Cardiac septum (tissue), 1 donor: ENCODE data around the gene SCIMP. TPM values are rescaled to one million over a fixed set of nuclear protein-coding genes. Genes with fewer than 3 reads are reported as not detected.
"Not testable (repeated sequence)": the region's sequence is repeated elsewhere in the genome, so short reads cannot be mapped to it uniquely, and the experiment has no call there.

ENCODE experiments used
- DNase-seq: peaks from one replicate; pipeline ENCODE4 v3.0.0-alpha.2; 2020; ENCODE audit warnings: low spot score
- intact Hi-C: fragments of 100-400 bp; cut with DNase I; formaldehyde crosslinking; loops from one replicate; pipeline ENCODE4 v1.14.0; 2022
- total RNA-seq: library from RNA; stranded (reverse); fragmentation: NEBNext Ultra II Directional; extraction: Animal tissue kit (Norgen Biotek cat#: 25700); gene quantifications from one replicate; pipeline ENCODE4 v1.2.1, GENCODE V29; 2021
- donor health status: DM: no; HTN: no; CAD: no.

The SCIMP gene
- total RNA-seq, 1 donor from 2014 or later, result 0.62 TPM

DNA sequence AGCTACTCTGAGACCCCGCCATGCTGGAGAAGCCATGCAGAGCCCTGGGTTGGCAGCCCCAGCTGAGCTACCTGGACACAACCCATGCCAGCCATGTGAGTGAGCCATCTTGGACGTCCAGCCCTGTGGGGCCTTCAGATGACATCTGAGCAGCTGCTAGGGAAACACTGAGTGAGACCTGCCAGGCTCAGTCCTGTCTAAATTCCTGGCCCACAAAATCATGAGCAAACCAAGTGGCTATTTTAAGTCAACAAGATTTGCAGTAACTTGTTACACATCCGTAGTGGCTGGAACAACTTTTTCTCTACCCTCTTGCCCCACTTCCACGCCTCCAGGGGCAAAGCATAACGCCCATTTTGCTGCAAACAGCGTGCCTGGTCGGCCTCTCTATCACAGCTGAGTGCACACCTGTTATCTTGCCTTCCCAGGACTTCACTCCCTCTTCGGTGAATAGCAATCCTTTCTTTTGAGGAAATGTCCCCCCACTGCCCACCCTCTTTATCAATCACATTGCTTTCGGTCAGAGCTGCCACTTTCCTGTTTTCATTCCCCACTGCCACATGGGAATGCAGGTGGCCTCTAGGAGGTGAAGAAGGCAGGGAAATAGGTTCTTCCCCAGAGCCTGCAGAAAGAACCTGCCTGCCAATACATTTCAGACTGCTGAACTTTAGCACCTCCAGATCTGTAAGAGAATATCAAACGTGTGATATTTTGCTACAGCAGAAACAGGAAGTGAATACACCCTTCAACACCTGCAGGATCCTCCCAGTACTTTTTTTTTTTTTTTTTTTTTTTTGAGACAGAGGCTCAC is 7.4 kb upstream of the SCIMP start:
- intact Hi-C loops, result loop anchor here (10.0 kb wide), 1 partner anchor 193 kb away; the partner anchor contains the start of gene C1QBP

DNA sequence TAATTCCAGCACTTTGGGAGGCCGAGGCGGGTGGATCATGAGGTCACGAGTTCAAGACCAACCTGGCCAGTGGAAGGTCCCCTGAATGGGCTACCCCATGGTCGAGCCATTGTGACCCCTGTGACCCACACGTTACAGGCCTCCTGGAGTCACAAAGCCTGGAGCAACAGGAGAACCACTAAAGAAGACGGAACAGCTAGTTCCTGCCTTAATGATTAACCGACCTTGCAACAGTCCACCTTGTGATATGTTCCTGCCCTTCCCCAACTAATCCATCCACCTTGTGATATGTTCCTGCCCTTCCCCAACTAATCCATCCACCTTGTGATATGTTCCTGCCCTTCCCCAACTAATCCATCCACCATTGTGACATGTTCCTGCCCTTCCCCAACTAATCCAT is 5.1 kb upstream of the SCIMP start:
- intact Hi-C loops, result loop anchor here (10.0 kb wide), 1 partner anchor 195 kb away; the partner anchor contains the start of gene C1QBP
- DNase-seq, result not testable (repeated sequence)

More for the DNA sequence above, 7.4 kb upstream of the SCIMP start:
- DNase-seq, result no peak

DNA sequence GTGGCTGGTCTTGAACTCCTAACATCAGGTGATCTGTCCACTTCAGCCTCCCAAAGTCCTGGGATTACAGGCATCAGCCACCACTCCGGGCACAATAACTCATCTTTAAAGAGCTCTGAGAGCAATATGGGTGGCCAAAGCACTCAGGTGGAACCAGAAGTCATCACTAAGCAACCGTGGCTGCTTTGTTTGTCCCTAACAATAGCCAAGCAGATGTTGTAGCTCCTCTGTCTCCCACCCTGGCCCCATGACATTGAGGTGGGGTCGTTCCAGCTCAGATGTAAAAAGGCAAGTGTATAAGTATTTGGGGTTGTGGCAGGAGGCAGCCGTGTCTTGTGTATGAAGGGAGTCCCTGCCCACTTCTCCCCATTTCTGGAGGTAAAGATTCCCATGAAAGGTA is 3.7 kb upstream of the SCIMP start:
- intact Hi-C loops, result no loop called here
- DNase-seq, result no peak

DNA sequence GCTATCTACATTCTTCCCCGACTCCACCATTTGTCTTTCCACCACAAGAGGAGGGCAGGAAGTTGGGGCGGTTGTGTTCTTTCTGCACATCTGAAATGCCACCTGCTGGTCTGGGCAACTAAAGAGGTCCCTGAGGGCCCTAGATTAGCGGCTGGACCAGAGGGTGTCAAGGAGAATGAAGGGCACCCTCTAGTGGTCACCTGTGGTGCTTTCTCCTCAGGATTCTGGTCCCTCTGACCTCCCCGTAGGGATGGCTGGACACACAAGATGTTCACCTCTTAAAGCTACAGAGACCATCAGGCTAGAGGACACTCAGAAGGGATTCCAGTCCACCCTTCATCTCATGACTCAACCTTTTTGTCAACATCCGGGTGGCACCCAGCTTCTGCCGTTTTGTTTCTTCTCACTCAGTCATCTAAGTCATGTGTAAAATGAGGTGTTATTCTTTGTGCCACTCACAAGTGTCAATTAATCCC is 2.9 kb upstream of the SCIMP start:
- intact Hi-C loops, result no loop called here
- DNase-seq, result no peak

DNA sequence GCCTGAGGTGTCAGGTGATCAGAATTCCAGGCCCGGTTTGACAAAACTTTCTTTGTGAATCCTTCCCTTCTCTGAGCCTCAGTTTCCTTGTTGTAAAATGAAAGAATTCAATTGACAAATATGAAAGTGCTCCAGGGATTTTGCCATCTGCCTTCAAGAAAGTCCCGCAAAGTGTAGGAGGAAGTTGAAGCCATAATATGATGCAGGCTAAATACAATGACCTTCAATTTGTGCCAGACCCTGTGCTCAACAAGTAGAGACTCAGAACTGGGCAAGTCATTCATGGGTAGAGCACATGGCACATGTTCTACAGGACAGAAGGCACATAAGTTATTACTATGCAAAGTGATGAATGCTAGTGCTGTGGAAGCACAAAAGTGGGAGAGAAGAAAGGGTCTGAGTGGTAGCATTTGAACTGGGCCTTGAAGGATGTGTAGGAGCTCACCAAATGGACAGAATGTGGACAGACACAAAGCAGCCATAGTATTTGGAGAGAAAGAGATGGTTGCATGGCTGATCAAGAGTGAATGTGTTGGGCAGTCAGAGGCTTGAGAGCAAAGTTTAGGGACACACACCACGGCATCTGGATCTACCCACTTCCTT is 2.4 kb upstream of the SCIMP start:
- no peak for DNase-seq
- intact Hi-C loops, result no loop called here

DNA sequence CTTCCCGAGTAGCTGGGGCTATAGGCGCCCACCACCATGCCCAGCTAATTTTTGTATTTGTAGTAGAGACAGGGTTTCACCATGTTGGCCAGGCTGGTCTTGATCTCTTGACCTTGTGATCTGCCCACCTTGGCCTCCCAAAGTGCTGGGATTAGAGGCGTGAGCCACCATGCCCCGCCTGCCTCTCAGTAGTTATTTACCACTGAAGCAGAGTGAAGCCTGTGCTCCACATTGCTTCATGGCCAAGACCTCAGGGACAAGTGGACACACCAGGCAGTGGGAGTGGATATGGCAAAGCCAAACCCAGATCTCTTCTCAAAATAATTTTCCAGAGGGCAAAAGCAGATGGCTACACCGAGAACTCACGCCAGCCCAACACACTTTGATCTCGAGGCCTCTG is 1.2 kb downstream of the SCIMP start:
- intact Hi-C loops, DNase-seq: not testable (repeated sequence)

DNA sequence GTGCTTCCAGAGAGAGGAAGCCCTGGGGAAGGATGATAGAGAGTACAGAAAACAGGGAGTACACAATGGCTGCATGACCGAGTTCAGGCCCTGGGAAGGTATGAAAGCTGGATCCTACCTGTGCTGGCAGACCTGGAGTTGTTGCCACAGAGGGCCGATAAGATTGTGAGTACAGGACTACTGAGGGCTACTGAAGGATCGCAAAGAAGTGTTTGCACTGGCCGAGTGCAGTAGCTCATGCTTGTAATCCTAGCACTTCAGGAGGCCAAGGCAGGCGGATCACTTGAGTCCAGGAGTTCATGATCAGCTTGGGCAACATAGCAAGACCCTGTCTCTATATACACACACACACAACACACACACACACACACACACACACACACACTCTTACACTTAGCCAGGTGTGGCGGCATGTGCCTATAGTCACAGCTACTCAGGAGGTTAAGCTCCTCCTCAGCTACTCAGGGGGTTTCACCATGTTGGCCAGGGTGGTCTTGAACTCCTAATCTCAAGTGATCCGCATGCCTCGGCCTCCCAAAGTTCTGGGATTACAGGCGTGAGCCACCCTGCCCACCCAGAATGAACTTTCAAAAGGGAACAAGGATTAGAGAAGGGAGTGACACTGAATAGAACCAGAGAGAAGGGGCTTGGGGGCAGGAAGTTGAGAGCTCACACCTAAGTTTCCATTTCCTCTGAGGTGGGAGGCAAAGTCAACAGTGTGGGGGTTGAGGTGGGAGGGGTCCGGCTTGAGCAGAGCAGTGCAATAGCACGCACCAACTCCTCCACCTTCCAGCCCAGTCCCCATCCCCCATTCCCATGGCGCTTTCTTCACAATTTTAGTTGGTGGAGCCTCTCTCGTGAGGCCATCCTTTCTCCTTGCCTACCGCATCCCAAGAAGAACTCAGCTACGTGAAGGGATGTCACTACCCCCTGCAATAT is 7.5 kb downstream of the SCIMP start:
- DNase-seq, result no peak
- intact Hi-C loops, result no loop called here

DNA sequence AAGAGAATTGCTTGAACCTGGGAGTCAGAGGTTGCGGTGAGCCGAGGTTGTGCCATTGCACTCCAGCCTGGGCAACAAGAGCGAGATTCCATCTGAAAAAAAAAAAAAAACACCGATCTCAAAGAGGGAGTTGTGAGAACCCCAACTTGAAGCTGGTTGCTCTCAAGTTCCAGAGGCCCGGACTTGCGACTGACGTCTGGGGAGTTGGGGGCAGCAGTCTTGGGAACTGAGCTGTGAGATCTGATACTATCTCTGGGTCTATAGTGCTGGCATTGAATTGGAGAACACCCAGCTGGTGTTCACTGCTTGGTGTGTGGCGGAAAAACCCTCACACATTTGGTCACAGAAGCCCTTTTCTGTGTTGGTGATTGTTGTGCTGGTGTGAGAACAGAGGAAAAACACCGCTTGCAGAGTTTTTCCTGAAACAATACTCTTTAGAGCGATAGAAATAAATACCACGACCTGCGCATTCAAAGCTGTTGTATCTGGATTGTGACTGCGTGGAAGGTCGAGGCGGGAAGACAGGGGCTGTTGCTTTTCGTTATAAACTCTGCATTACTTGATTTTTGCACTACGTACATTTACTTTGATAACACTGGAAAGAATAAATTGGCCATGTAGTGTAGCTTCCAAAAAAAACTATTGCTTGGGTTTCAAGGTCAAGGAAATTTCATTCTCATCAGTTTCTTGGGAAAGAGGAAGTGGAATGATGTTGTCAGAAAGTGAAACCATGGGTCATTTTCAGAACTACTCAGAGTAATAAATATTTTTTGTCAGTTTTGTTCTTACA is 8.8 kb downstream of the SCIMP start:
- no peak for DNase-seq
- intact Hi-C loops, result no loop called here

DNA sequence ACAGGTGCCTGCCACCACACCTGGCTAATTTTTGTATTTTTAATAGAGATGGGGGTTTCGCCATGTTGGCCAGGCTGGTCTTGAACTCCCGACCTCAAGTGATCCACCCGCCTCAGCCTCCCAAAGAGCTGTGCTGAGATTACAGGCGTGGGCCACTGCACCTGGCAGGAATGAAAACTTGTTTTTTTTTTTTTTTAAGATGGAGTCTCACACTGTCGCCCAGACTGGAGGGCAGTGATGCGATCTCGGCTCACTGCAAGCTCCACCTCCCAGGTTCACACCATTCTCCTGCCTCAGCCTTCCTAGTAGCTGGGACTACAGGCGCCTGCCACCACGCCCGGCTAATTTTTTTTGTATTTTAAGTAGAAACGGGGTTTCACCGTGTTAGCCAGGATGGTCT is 12.7 kb downstream of the SCIMP start:
- intact Hi-C loops, DNase-seq: not testable (repeated sequence)

DNA sequence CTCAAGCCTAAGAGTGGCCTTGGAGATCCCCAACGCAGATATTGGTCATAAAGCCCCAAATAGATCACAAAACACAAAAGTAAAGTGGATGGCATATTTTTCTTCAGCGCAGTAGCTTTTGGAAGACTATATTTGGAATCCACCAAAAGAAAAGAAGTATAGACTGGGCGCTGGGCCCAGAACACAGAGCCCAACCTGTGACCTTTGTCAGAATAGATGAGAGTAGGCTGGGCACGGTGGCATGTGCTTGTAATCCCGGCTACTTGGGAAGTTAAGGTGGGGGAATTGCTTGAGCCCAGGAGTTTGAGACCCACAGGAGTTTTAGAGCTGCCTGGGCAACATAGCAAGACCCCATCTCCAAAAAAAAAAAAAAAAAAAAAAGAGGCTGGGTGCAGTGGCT is 14.6 kb downstream of the SCIMP start:
- DNase-seq, result no peak

DNA sequence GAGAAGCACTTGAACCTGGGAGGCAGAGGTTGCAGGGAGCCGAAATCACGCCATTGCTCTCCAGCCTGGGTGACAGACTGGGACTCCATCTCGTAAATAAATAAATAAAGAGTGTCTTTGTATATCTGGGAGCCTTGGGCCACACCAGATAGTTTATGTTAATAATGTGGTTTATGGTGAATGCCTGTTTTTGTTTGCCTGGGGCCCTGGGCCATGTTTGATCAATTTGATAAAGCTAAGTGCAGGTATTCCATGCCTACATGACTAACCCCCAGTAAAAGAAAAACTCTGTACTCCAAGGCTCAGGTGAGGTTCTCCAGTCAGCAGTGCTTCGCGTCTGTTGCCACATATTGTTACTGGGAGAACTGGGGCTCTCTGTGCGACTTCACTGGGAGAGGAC is 15.1 kb downstream of the SCIMP start:
- no peak for DNase-seq
- intact Hi-C loops, result no loop called here

More for the DNA sequence above, 14.6 kb downstream of the SCIMP start:
- intact Hi-C loops, result no loop called here

DNA sequence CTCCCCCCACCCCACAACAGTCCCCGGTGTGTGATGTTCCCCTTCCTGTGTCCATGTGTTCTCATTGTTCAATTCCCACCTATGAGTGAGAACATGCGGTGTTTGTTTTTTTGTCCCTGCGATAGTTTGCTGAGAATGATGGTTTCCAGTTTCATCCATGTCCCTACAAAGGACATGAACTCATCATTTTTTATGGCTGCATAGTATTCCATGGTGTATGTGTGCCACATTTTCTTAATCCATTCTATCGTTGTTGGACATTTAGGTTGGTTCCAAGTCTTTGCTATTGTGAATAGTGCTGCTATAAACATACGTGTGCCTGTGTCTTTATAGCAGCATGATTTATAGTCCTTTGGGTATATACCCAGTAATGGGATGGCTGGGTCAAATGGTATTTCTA is 17.1 kb downstream of the SCIMP start:
- intact Hi-C loops, DNase-seq: not testable (repeated sequence)

DNA sequence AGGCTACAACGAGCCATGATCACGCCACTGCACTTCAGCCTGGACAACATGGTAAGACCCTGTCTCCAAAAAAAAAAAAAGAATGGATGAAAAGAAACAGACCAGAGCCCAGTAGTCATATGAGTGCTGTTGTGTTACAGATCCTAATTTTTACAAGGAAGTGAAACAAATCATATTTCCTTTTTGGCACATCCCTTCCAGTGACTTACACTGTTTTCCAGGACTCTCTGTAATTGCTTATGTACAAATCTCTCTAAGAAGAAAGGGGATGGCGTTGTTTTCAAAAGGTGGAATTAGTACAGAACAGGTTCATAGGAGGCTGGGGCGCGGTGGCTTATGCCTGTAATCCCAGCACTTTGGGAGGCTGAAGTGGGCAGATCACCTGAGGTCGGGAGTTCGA is 23.2 kb downstream of the SCIMP start:
- no peak for DNase-seq
- intact Hi-C loops, result no loop called here

DNA sequence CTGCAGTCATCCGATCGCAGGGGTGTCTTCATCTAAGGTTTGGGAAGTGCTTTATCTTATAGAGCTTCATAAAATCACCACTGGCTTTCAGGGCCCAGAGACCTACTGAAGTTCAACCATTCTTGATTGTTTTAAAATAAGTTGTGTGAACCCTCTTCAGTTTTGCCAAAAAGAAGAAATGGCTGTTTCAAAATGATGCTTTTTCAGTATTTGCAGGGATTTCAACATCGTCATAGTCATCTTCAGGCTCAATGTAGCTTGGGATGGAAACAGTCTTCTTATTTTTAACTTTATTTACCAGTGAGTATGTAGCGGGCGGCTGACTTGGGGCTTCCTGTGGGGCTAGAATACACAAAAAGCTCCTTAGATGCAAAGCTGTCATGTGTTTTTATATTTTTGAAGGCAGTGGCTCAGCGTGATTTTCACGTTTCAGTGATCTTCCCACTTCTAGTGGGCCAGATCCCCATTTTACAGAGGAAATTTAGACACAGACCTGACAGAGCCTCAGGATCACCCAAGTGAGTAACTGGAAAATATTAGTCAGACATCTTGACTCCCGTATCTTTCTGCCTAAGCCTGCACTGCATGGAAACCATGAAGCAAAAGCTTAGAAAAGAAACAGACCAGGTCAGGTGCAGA is 23.9 kb downstream of the SCIMP start:
- intact Hi-C loops, result no loop called here
- no peak for DNase-seq

DNA sequence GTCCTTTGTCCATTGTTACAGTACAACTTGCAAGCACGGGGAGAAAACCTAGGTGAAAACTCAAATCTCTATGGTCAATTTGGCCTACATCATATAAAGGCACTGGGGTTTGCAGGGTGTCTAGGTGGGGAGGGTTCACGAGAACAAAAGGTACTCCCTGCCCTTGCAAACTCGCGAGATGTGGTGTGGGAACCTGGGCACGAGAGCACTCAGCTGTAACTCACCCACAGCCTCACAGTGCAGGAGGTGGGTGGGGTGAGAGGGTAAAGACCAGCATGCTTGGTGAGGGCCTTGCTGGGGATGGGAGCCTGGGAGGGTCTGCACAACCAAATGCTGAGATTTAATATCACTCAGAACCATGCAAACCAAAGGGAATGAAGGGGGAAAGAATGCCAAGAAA is 24.6 kb downstream of the SCIMP start:
- no peak for DNase-seq
- intact Hi-C loops, result no loop called here

DNA sequence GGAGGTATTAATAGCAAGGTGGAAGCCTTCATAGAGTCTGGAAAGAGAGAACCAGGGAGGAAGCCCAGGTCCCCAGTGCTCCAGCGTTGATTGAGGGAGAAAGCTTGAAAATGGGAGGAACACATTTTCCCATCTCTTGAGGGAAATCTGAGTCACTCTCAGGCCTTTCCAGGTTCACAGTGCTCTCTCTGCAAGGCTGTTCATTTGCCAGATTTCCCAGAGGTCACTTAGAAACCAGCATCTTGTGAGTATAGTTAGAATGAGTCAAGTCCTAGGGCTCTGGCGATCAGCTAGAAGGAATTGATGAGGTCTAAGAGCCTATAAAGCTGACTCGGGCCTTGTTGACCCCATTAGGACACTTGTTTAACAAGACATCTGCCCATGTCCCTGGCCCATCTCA is 25.3 kb downstream of the SCIMP start:
- no peak for DNase-seq
- intact Hi-C loops, result no loop called here

DNA sequence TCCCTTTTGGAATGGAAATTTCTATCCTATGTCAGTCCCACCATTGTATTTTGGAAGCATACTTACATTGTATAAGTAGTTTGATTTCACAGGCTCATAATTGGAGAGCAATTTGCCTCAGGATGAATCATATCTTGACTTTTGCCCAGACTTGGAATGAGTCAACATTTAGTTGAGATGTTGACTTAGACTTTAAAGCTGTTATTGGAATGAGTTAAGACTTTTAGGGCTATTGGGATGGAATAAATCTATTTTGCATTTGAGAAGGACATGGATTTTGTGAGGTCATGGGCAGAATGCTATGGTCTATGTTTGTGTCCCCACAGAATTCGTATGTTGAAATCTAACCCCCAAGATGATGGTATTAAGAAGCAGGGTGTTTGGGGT is 30.8 kb downstream of the SCIMP start:
- intact Hi-C loops, result no loop called here
- no peak for DNase-seq

DNA sequence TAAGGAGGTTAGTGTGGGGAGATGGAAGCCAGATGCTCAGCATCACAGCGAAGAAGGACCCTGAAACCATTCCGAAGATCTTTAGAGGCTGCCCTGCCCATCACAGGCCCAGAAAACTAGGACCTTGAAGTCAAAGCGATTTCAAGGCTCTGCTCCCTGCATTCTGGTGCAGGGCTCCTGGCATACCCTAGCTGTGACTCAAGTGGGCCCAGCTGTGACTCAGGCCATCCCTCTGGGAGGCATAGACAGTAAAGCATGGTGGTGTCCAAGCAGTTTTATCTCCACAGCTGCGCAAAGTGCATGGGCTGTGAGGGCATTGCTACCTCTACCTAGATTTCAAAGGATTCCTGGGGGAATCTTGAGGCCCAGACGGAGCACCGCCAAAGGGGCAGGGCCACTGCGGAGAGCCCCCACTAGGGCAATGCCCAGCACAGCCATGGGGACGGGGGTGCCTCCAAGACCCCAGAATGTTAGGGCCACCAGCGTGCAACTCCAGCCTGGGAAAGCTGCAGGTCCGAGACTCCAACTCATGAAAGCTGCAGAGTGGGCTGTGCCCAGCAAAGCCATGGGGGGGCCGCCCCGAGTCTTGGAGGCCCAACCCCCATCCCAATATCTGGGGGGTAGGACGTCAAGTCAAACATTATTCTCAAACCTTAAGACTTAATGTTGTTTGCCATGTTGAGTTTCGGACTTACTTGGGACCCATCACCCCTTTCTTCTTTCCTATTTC is 31.3 kb downstream of the SCIMP start:
- DNase-seq, result no peak
- intact Hi-C loops, result no loop called here
